NCI-H345 (cell line): Measurements from ENCODE around the gene ADIPOR2.
A peak's percentile ranks its signal among the peaks of the same experiment; 100 is the strongest.

Experiments used
- DNase-seq: peaks from one replicate; lab custom pipeline; 2025; lab: John Stamatoyannopoulos, UW

The ADIPOR2 gene

DNA sequence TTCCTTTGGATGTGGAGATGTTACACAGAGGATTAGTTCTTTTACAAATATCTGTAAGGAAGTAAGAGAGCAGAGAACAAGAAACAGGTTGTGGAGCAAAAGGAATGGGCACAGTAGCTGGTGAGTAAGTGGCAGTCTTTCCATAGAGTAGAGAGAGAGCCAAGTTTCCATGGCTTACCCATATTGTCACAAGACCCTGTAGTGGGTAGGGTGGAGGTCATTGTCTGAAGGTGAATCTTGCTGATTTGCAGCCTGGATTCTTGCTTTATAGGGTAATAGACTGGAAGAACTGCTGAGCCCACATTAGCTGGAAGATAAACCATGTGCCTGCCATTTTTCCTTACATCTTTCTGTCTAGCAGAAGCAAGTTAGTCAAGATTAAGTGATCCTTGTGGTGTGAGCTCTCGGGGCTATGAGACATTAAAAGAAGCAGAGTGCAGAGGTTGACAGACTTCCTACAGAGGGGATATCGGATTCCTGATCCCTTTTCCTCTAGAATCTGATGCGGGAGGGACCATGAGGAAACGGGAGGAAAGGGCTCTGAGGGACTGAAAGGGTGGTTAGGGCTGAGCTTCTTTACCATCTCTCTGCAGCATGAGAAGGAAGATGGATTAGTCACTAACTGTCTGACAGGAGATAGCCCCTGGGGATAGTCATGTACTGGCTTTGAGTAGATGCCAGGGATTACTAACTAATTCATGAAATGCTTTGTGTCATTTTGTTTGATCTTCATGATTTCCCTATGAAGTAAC, 85.5 kb downstream of the ADIPOR2 start:
- no peak for DNase-seq

DNA sequence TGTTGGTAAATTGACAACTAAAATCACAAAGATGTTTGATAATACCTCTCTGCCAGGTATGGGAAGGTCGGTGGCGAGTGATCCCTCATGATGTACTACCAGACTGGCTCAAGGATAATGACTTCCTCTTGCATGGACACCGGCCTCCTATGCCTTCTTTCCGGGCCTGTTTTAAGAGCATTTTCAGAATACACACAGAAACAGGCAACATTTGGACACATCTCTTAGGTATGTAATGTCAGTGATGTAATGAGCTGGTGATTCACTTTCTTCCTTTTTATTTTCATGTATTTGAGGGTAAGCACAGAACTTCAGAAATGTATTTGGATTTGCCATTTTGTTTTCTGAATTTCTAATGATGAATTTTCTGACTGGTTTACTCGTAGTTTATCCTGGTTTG, 86.9 kb downstream of the ADIPOR2 start:
- DNase-seq, result no peak

DNA sequence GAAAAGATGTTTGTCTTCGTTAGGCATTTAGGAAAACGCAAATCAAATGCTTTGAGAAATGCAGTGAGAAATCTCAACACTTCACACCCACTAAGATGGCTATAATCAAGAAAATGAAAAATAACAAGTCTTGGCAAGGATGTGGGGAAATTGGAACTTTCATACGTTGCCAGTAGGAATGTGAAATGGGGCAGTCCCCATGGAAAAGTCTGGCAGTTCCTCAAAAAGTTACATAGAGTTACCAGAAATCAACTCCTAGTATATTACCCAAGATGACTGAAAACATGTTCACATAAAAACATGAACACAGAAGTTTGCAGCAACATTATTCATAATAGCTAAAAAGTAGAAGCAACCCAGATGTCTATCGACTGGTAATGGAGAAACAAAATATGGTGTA, 88.0 kb downstream of the ADIPOR2 start:
- no peak for DNase-seq

DNA sequence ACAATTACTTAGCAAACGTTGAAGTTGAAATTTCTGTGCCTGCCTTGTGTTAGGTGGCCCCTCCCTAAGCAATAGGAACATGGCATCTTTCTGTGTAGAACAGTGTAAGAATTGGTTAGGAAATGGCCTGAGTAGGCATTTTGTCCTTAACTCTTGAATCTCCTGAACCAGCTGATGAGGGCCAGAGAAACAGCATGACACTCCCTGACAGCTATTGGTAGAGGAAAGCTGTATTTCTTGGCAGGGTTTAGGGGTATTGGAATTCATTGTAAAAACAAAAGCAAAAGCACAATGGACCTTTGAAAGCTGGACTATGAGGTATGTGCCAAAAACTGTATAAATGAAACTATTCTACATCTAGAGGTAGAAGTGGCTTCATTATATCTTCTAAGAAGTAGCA, 88.9 kb downstream of the ADIPOR2 start:
- no peak for DNase-seq

DNA sequence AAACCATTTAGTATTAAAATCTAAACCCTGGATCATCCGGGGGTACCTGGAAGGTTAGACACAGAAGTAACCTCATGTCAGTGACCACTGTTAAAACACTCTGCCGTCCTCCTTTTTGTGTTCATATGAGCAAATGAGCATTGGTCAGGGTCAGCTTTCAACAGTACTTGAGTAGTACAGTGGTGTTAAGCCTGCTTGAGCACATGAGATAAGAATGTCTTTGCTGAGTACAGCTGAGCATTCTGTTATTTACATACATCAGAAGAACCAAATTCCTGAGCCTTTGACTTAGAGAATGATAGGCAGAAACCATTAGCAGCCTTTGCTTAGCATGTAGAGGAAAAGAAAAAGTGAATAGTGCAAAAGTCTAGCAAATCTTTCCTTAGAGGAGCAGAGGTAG, 90.9 kb downstream of the ADIPOR2 start:
- no peak for DNase-seq

DNA sequence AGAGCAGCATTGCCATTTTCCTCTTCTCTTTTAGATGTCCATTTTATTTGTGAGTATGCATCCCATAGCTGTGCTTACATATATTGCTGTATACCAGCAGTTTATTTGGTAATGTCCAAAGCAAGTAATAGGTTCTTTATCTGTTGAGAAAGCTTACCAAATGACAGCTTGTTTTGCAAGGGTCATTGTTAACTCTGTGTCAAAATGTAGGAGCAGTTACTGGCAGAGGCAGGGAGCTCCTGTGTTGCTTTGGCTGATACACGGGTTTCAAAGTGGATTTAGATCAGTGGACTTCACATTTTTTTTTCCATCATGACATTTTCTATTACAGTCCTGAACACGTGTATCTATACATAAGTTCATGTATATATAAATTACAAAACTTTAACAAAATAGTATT, 91.3 kb downstream of the ADIPOR2 start:
- DNase-seq, result no peak

DNA sequence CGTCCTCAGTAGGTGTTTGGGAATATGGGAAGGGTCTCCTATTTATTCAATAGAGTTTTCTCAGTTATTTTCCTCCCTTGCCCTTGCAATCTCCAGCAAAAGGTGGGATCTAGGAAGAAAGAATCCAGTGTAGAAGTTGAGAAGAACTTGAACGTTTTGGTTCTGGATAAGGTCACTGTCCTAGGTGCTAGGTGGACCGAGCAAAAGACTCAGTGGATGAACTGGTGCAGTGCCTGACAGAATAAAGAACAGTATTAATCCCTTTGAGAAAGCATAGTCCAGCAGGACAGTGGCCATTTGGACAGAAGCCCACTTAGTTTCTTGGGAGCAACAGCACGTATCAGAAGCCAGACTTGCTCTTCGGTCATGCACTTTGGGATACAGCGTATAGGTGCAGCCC, 96.8 kb downstream of the ADIPOR2 start:
- DNase-seq, result no peak

DNA sequence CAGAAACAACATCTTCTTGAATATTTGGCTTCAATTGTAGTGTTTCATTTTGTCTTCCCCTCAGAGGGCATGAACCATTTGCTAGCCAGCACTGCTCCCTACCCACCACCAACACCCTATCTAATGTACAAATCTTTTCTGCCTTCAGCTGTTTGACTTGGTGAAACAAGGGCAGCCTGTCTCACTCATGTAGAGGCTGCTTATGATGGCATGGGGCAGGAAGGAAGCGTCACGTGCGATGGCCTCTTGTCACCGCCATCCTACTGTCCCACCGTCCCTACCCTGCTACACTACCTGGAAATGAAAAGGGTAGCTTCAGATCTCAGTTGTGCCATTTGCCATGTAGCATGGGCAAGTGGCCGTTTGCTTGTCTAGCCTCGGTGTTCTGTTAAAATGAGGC, 99.6 kb downstream of the ADIPOR2 start:
- no peak for DNase-seq

DNA sequence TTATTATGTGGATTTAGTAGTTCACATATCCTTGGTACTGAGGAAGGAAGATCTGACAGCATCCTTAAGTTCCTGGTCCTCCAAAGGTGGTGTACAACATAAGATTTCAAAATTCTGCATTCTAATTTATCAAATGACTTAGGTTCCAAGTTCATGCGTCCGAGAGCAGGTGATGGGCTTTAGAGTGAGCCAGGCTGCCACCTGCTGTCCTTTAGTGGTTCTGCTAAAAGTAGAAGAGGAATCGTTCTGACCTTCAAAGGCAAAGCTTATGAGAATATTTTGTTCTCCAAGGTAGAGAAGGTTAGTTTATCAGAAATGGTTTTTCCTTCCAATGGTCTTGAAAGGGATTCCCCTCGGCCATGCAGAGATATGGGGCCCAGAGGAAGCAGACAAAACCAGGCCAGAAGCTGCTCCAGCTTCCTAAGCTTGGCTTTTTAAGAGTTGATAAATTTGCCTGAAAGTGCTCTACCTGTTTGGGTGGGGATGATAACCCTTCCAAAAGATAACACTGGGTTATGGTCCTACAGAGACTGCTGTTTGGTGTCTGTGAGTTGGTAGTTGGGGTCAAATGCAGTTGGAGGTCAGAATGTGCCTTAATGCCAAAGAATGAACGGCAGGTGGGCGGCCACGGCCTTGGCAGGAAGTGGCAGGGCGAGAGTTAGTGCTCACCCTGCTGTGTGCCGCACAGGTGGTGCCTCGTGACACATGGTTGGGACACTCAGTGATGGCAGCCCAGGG, 100.4 kb downstream of the ADIPOR2 start:
- peak; percentile 66 for DNase-seq

DNA sequence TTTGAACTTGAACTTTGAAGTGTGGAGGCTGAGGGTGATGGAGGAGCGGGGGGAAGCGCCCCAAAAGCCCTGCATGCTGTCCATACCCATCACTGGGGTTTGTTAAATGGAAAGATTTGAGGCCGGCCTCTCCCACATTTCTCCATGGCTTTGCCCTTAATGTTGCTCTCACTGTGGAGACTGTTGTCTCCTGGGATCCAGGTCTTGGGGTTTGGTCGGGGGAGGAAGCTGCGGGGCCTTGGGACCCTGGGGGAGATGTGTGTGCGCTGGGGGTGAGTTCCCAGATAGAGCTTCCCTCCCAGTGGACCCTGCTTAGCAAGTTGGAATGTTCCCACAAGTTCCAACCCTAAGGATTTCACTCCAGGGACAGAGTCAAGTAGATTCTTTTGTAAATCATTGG, 101.5 kb downstream of the ADIPOR2 start:
- no peak for DNase-seq

DNA sequence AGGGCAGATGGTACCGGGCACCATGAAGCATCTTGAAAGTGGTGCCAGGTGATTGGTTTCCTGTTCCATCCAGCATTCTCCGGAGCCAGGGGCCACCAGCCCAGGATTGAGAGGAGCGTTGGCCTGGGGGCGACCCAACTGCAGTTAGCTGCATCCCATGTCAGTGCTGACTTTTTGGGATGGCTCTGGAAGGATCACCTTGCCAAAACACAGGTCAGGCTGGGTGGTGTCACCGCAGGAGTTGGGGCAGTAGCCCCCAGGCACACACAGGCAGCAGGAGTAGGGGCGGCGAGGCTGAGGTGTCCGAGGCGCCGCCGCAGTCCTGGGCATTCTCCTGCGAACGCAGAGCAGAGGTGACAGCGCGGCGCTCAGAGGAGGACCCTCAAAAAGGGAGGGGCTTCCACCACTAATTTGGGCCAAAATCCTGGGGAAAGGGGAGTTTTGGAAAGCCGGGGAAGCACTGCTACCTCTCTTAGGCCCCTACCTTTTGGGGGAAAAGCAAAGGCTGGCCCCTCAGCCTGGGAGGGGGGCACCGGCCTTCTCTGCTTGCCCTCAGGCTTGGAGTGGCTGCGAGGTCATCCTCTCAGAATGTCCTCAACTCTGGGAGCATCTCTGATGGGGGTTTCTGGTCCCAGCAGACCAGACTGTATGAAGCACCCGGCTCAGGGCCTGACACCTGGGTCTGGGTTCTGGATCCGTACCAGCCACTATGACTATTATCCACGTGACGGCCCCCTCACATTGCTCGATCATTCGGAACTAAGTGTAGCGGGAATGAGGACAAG, 102.7 kb downstream of the ADIPOR2 start:
- DNase-seq, result no peak

DNA sequence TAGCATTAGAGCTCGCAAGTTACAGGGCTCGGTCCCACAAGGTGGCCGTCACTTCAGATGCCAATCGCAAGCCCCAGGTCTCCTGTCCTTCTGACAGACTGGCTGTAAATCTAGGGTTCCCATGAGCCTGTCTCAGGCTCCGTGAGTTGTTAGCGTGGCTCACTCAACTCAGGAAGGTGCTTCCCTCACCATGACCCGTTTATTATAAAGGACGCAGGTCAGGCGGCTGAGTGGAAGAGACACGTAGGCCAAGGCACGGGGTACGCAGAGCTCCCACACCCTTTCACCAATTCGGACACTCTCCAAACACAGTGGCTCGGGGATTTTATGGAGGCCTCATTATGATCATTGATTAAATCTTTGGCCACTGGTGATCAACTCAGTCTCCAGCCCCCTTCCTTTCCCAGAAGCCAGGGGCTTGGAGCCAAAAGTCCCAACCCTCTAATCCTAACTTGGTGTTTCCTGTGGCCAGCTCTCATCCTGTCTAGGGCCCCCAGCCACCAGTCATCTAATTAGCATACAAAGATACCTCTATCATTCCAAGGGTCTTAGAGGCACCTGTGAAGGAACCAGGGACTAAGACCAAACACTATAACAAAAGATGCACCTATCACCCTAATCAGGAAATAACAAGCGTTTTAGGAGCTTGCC, 103.7 kb downstream of the ADIPOR2 start:
- DNase-seq, result no peak

DNA sequence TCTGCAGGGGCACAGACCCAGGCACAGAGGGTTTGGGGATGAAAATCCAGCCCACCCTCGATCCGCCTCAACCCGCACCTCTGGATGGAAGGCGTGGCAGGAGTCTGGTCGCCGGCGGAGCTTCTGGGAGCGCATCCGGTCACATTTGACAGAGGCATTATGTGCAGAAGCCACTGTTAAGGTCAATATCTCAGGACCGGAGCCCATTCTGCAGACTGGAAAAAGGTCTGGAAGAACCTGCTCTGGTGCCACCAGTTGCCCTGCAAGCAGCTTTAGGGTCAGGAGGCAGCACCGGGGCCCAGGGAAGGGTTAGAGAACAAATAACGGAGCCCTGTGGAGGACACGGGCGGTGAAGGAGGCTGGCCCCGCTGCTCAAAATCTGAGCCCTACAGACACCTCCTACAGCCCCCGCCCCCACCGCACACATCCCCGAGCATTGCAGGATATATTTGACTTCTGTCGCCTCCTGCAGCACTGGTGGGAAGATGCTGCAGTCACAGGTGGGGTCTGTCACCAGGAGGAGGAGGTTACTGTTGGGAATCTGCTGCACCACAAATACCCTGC, 104.4 kb downstream of the ADIPOR2 start:
- DNase-seq, result no peak

DNA sequence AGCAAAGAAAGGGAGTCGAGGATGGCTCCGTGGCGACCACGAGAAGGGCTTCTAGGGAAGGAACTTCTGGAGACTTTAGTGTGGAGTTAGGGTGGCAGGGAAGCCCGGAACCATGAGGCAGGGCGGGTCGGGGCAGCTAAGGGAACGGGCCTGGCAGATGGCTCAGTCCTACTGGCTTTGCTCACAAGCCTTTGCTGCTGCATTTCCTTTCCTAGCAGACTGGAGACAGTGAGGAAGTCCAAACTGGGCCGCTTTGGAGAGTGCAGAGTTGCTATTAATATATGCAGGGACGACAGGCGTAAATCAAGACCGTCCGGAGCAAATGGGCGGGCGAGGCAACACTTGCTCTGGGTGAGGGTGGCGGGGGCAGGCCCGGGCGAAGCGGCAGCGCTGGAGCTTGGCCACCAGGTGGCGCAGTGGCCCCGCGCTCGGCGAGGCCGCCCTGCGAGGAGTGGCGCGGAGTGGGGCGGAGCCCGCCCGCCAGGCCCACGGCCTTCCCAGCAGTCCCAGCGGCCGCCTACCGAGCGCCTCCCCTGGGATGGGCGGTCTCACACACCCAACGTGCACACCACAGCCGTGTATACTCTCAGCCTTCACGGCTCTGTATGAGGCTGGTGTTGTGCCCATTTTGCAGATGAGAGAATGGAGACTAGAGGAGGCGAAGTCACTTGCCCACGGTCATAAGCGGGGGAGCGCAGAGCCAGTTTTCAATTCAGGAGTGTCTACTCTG, 105.1 kb downstream of the ADIPOR2 start:
- peak; percentile 85 for DNase-seq

DNA sequence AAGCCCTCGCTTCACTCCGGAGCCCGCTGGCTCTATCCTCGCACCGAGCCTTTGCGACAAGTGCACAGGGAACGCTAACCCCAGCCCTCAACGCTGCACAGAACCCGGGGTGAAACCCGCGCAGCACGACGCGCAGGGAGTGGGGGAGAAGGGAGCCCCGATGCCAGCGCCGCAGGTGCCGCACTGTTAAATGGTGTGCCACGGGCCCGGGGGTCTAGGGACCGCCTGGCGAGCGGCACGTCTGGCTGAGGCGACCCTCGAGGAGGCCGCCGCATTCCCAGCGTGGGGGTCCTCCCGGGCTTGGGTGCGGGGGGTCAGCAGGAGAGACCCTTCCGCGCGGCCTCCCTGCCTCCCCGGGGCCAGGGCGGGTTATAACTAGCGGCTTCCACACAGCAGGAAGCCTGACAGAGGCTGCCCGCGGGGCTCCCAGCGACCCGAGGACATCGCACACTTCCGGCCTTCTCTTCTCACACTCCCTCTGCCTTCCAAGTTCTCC, 105.7 kb downstream of the ADIPOR2 start:
- DNase-seq, result no peak

DNA sequence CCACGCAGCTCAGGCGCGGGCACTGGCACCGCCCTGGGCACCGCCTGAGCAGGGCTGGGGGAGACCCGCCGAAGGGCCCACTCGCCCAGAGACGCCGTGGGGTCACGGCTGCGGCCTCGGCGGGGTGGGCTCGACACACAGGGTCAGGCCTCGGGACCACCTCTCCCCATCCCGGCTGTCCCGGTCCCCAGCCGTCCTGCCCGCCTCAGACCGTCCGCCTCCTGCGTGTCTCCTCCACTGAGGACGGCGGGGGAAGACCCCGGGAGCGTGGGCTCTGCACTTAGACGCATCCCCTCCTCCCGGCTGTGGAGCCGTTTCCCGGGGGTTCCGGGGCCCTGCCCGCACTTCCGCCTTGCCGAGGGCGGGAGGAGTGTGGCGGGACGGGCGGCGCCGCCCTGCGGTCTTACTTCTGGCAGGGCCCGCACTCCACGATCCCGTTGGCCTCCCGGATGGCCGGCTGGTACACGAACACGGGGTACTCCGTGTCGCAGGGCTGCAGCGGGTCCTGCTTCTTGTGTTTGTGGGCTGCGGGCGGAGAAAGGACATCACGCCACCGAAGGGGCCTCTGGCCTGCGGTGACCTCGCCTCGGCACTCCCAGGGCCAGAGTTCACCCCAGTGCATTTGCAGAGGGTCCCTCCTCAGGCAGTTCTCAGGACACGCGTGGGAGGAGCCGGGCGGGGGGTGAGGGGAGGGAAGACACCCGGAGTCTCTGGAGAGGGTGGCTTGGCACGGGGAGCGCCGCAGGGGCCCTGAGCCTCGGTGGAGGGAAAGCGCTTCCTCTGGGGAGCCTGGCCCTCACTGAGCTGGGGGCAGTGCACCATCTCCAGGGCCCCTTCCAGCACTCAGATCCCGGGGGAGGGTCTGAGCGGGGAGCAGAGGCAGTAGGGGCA, 106.4 kb downstream of the ADIPOR2 start:
- DNase-seq, result no peak

DNA sequence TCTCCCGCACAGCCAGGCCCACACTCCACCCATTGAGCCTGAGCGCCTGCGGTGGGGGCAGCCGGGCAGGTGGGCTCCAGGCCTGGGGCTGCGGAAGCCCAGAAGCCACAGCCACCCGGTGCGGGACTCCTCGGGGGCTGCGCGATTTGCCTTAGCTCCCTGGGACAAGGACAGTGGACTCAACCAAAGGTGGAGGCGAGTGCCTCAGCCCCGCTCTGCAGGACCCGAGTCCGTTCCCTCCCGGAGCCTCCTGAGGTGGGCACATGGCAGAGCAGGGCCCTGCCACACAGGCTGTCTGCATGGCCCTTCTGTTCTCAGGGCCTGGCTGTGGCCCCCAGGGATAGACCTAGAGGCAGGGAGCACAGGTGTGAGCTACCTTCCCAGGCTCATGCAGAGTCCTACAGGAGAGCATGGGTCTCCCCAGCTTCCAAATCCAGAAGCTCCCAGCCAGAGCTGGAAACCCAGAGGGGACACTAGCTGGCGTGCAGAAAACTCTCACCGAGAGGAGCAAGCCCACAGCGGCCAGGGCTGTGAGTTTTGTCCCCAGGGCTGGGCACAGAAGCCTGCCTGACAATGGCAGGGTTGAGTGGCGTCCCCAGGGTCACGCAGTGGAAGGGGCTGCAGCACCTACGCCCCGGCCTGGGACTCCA, 107.2 kb downstream of the ADIPOR2 start:
- no peak for DNase-seq

DNA sequence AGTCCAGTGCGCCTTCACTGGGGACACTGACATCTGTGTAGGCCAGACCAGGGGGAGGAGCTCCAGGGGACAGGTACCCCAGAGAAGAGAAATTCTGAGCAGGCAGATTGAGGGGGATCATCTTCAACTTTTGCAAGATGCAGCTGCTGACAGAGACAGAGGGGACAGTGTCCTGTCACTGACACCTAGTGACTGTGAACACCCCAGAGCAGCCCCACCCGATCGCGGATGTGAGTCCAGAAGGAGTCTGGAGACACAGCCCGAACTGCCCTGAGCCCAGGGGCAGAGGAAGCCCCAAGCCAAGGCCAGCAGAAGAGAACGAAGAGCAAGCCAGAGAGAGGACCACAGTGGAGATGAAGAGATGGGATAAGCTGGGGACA, 107.8 kb downstream of the ADIPOR2 start:
- no peak for DNase-seq

DNA sequence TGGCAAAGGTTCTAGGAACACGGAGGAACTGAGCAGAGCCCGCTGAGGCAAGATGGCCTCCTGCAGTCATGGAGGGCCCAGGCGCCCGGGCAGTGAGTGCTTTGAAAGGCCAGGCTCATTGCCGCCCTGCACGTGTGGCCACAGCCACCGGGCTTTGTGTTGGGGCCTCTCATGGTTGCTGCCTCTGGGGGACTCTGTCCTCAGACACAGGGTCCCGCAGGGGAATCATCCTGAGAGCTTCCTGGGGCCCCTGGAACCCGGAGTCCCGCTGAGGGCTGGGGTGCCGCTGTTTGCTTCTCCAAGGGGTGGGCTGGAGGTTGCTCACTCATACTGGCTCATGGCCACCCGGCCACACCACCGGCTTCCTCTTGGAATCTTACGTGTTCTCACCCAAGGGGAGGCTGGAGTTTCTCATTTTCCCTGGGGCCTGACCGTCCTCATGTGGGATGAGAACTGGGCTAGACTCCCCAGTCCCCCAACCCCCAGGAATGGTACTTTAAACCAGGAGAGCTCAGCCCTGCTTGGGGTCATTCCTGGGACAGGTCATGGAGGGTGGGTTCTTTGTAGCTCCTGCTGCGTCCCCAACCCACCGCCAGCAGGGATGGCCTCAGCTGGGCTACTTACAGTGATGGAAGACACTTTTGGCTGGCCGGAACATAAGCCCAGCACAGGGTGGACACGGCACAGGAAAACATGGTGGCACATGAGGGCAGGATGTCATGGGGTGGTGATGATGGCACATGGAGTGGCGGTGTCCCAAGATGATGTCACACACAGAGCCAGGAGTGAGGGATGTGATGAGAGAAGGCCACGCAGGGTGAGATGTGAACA, 108.4 kb downstream of the ADIPOR2 start:
- no peak for DNase-seq
